MM.1S (cell line): ENCODE data around the gene MRPL20.
A peak's percentile ranks its signal among the peaks of the same experiment; 100 is the strongest.

Source experiments
- DNase-seq: peaks from one replicate; pipeline ENCODE4 v3.0.0-alpha.2; 2015
- H2AFZ ChIP-seq: fragments of 300-600 bp; sonication (generic); 2 replicates; pipeline ENCODE4 v1.6.0; 2016; ENCODE audit warnings: antibody characterized with exemption, low read length
- H3F3A ChIP-seq: fragments of 300-600 bp; sonication (generic); 2 replicates; pipeline ENCODE4 v1.6.1; 2016; ENCODE audit warnings: mild to moderate bottlenecking, antibody characterized with exemption, low read length, moderate library complexity, mixed read lengths; ENCODE audit not compliant: insufficient read depth
- H3K27ac ChIP-seq: fragments of 300-600 bp; sonication (generic); 2 replicates; pipeline ENCODE4 v1.5.1; 2016; ENCODE audit warnings: mild to moderate bottlenecking, low read length
- H3K27me3 ChIP-seq: fragments of 300-600 bp; sonication (generic); replicated peaks from 2 replicates; pipeline ENCODE4 v1.6.0; 2016; ENCODE audit warnings: low read length; ENCODE audit not compliant: insufficient read depth
- H3K36me3 ChIP-seq: fragments of 300-600 bp; sonication (generic); replicated peaks from 2 replicates; pipeline ENCODE4 v1.6.1; 2016; ENCODE audit warnings: mild to moderate bottlenecking, low read length, mixed read lengths; ENCODE audit not compliant: insufficient read depth
- H3K4me1 ChIP-seq: fragments of 300-600 bp; sonication (generic); 2 replicates; pipeline ENCODE4 v1.6.1; 2016; ENCODE audit warnings: low read length, mixed read lengths
- H3K4me2 ChIP-seq: fragments of 300-600 bp; sonication (generic); 2 replicates; pipeline ENCODE4 v1.6.0; 2016; ENCODE audit warnings: low read depth, low read length
- H3K4me3 ChIP-seq: fragments of 300-600 bp; sonication (generic); 2 replicates; pipeline ENCODE4 v1.5.1; 2016; ENCODE audit warnings: low read length, mixed read lengths
- H3K79me2 ChIP-seq: fragments of 300-600 bp; sonication (generic); 2 replicates; pipeline ENCODE4 v1.6.1; 2016; ENCODE audit warnings: mixed run types, low read length, mixed read lengths
- H3K9ac ChIP-seq: fragments of 300-600 bp; sonication (generic); 2 replicates; pipeline ENCODE4 v1.6.1; 2016; ENCODE audit warnings: low read length, mixed read lengths
- H3K9me2 ChIP-seq: fragments of 300-600 bp; sonication (generic); replicated peaks from 2 replicates; pipeline ENCODE4 v1.6.1; 2016; ENCODE audit warnings: mild to moderate bottlenecking, low read length, mixed read lengths; ENCODE audit not compliant: insufficient read depth
- H3K9me3 ChIP-seq: fragments of 300-600 bp; sonication (generic); replicated peaks from 2 replicates; pipeline ENCODE4 v1.6.1; 2016; ENCODE audit warnings: mild to moderate bottlenecking, low read length, mixed read lengths; ENCODE audit not compliant: insufficient read depth
- H4K20me1 ChIP-seq: fragments of 300-600 bp; sonication (generic); 2 replicates; pipeline ENCODE4 v1.6.1; 2016; ENCODE audit warnings: mild to moderate bottlenecking, low read length, moderate library complexity, mixed read lengths; ENCODE audit not compliant: insufficient read depth
- EZH2 ChIP-seq: fragments of 300-600 bp; sonication (generic); optimal IDR thresholded peaks from 2 replicates; pipeline ENCODE3; 2017; ENCODE audit warnings: low read depth, mild to moderate bottlenecking, antibody characterized with exemption, low read length, mixed read lengths
- EZH2phosphoT487 ChIP-seq: fragments of 300-600 bp; sonication (generic); IDR thresholded peaks from 2 replicates; pipeline ENCODE4 v1.6.1; 2018; ENCODE audit warnings: antibody characterized with exemption, low read length
- TF ChIP-seq, protein P1 (sequence below): fragments of 300-600 bp; sonication (generic); IDR thresholded peaks from 2 replicates; pipeline ENCODE4 v1.5.1; 2016; ENCODE audit warnings: antibody characterized with exemption, low read length, mixed read lengths

Gene MRPL20

DNA sequence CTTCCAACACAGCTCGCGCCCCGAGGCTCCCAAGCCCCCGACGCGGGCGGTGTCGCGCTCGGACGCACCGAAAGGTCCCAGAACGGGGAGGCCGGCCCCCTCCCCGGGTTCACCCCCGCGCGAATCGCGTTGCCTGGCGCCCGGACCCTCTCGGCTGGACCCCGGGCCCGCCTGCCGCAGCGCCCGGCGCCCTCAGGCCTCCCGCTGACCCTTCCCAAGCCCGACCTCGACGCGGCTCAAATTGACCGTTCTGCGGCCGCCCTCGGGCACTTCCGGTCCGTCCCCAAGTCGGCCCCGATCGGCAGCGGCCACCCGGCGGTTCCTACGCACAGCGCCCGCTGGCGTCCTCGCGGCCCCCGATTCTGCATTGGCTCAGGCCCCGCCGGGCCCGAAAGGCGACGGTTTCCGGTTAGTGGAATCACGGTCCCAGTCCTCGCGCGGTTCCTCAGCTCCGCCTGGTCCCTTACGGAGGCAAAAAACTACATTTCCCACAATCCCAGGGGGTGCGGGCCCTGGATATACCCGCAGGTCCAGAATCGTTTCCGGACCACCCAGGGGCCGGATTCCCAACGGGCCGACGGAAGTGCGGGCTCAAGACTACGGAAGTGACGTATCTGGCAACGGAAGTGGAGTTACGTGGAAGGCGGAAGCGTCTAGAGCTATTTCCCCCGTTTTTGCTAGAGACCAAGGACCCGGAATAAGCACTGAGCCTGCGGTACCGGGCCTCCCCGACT lies 32.0 kb downstream of the MRPL20 start, which contains the start of gene AURKAIP1:
Gene AURKAIP1, minus strand, starts transcription at position 279 of the 734 bp plus-strand sequence. CDS start 451 bp downstream, outside the sequence.
- H4K20me1 ChIP-seq: no peaks in the 10 kb centered on the region
- no peaks in the 10 kb centered on the region for H3K9me2 ChIP-seq
- H3K79me2 ChIP-seq: peaks cover 26% of the 10 kb centered on the region
- H3K9ac ChIP-seq: peak within 1 kb of the TSS; percentile 98
- peak within 1 kb of the TSS; percentile 73 for H3K27ac ChIP-seq
- peaks cover 16% of the 10 kb centered on the region for H3K4me1 ChIP-seq
- H3K27me3 ChIP-seq: no peaks in the 10 kb centered on the region
- H3F3A ChIP-seq: peaks cover 15% of the 10 kb centered on the region
- peak; percentile 100 for DNase-seq
- H3K4me2 ChIP-seq: peak within 1 kb of the TSS; percentile 77
- peak within 1 kb of the TSS; percentile 96 for H3K4me3 ChIP-seq
- no peaks in the 10 kb centered on the region for H3K36me3 ChIP-seq
- TF ChIP-seq EZH2phosphoT487: no peak
- TF ChIP-seq, protein P1, sequence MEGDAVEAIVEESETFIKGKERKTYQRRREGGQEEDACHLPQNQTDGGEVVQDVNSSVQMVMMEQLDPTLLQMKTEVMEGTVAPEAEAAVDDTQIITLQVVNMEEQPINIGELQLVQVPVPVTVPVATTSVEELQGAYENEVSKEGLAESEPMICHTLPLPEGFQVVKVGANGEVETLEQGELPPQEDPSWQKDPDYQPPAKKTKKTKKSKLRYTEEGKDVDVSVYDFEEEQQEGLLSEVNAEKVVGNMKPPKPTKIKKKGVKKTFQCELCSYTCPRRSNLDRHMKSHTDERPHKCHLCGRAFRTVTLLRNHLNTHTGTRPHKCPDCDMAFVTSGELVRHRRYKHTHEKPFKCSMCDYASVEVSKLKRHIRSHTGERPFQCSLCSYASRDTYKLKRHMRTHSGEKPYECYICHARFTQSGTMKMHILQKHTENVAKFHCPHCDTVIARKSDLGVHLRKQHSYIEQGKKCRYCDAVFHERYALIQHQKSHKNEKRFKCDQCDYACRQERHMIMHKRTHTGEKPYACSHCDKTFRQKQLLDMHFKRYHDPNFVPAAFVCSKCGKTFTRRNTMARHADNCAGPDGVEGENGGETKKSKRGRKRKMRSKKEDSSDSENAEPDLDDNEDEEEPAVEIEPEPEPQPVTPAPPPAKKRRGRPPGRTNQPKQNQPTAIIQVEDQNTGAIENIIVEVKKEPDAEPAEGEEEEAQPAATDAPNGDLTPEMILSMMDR: peak; percentile 21
- no peaks in the 10 kb centered on the region for H3K9me3 ChIP-seq
- peak within 1 kb of the TSS; percentile 81 for H2AFZ ChIP-seq

DNA sequence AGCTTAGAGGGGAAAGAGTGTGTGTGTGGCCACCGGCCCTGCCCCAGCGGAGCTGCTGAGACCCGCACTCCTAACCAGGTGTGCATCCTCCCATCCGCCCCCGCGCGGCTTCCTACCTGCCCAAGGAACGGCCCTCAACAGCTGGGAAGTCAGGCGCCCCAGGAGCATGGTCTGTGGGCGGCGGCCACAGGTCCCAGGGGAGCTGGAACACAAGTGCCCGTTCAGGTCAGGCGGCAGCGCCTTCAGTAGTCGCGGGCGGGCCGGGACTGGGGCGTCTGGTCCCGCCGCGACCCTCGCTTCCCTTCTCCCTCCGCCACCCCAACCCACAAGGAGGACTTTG lies 32.5 kb downstream of the MRPL20 start:
- peak overlapping the region; percentile 98 for H3K9ac ChIP-seq
- peak overlapping the region; percentile 96 for H3K4me3 ChIP-seq
- H2AFZ ChIP-seq: peak overlapping the region; percentile 81
- peaks cover 15% of the 10 kb centered on the region for H3F3A ChIP-seq
- TF ChIP-seq, protein P1: no peak
- no peak for TF ChIP-seq EZH2phosphoT487
- TF ChIP-seq EZH2: no peak
- no peaks in the 10 kb centered on the region for H3K36me3 ChIP-seq
- H4K20me1 ChIP-seq: no peaks in the 10 kb centered on the region
- H3K9me3 ChIP-seq: no peaks in the 10 kb centered on the region
- peak overlapping the region; percentile 77 for H3K4me2 ChIP-seq
- peaks cover 26% of the 10 kb centered on the region for H3K79me2 ChIP-seq
- peaks cover 16% of the 10 kb centered on the region for H3K4me1 ChIP-seq
- no peaks in the 10 kb centered on the region for H3K27me3 ChIP-seq
- H3K27ac ChIP-seq: peak overlapping the region; percentile 73
- no peak for DNase-seq
- H3K9me2 ChIP-seq: no peaks in the 10 kb centered on the region

DNA sequence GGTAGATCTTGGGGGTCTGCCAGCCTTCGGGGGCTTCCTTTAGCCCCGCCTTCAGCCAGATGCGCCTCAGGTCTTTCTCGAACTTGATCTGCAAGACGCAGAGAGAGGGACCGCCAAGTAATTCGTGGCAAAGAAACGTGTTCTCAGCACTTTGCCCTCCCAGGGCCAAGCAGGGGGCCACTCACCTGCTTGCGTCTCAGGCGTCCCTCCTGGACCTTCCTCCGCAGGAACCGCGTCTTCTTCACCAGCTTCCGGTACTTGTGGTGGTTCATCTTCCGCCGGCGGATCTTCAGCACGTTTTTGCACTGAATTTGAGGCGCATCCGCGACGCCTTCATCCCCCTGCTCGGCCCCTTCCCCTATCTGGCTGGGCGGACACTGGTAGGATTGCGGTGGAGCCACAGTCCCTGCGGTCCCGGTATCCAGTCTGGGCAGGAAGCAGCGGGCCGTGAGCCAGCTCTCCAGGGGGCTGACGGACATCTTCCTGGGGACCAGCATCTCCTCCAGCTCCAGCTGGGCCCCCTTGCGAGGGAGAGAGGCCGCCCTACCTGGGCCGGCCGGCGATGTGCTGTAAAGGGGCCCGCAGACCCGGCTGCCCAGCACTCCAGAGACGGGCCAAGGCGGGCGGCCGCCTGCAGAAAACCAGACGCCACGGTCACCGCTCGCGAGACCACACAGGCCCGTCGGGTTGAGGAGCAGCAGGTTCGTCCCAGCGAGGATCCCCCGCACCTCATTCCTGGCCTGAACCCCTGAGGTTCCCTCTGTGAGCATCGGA lies 33.1 kb downstream of the MRPL20 start:
- Histone ChIP-seq H3K9ac (peak overlapping the region; percentile 98), H3K9me2 (no peaks in the 10 kb centered on the region), H3K4me1 (peaks cover 16% of the 10 kb centered on the region), H3K79me2 (peaks cover 26% of the 10 kb centered on the region), H4K20me1 (no peaks in the 10 kb centered on the region), H3K27me3 (no peaks in the 10 kb centered on the region), H3K27ac (no peak overlapping the region), H2AFZ (no peak overlapping the region), H3K36me3 (no peaks in the 10 kb centered on the region), H3K9me3 (no peaks in the 10 kb centered on the region), H3K4me2 (peak overlapping the region; percentile 77), H3F3A (peaks cover 15% of the 10 kb centered on the region), H3K4me3 (peak overlapping the region; percentile 96)
- no peak for TF ChIP-seq EZH2
- TF ChIP-seq, protein P1: no peak
- no peak for TF ChIP-seq EZH2phosphoT487
- DNase-seq: no peak
